IPS-18a (cell line): ENCODE results near the gene SIX5.

Experiments
- H3K27ac ChIP-seq: one replicate; pipeline ENCODE4 v1.5.1; 2013; ENCODE audit warnings: low read length
- H3K27me3 ChIP-seq: one replicate; pipeline ENCODE4 v1.6.1; 2013; ENCODE audit warnings: mild to moderate bottlenecking, low read length; ENCODE audit not compliant: control insufficient read depth, insufficient read depth
- H3K36me3 ChIP-seq: one replicate; pipeline ENCODE4 v1.6.1; 2013; ENCODE audit warnings: low read depth, low read length; ENCODE audit not compliant: control insufficient read depth
- H3K4me1 ChIP-seq: one replicate; pipeline ENCODE4 v1.6.1; 2013; ENCODE audit warnings: low read depth, low read length; ENCODE audit not compliant: control insufficient read depth
- H3K4me3 ChIP-seq: one replicate; pipeline ENCODE4 v1.5.1; 2013; ENCODE audit warnings: low read length
- H3K9ac ChIP-seq: one replicate; pipeline ENCODE4 v1.6.1; 2013; ENCODE audit warnings: mild to moderate bottlenecking, low read length, moderate library complexity
- H3K9me3 ChIP-seq: one replicate; pipeline ENCODE4 v1.6.1; 2013; ENCODE audit warnings: low read depth, low read length; ENCODE audit not compliant: control insufficient read depth

Gene SIX5

GRCh38 chr19:45790942-45791341, 21.9 kb upstream of the SIX5 start:
- Histone ChIP-seq H3K9me3 (no peaks in the 10 kb centered on the region), H3K4me3 (peak overlapping the region; percentile 88), H3K9ac (no peak overlapping the region), H3K27ac (no peak overlapping the region), H3K27me3 (no peaks in the 10 kb centered on the region), H3K4me1 (peaks cover 9% of the 10 kb centered on the region), H3K36me3 (peaks cover 38% of the 10 kb centered on the region)

- H3K9ac ChIP-seq: no peak overlapping the region
- H3K36me3 ChIP-seq: peaks cover 41% of the 10 kb centered on the region
- H3K27me3 ChIP-seq: no peaks in the 10 kb centered on the region
- no peak overlapping the region for H3K4me3 ChIP-seq
- no peaks in the 10 kb centered on the region for H3K9me3 ChIP-seq
- no peak overlapping the region for H3K27ac ChIP-seq
- H3K4me1 ChIP-seq: peaks cover 9% of the 10 kb centered on the region
Measured at GRCh38 chr19:45789035-45789786, 20.2 kb upstream of the SIX5 start.

DNA sequence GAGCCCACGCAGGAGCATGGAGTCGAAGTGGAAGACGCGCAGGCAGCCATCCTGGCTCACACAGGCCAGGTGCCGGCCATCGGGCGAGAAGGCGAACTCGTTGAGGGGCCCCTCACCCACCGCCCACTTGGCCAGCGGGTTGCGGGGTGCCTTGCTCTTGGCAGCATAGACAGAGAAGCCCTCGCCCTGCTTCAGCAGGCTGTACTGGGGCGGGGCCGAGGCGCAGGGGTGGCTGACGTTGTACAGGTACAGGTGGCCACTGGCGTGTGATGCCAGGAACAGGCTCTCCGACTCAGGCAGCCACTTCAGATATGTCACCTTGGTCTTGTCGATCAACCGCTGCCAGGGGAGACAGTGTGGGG, 17.5 kb upstream of the SIX5 start:
- H3K9ac ChIP-seq: no peak overlapping the region
- peaks cover 41% of the 10 kb centered on the region for H3K36me3 ChIP-seq
- no peaks in the 10 kb centered on the region for H3K4me1 ChIP-seq
- H3K27me3 ChIP-seq: no peaks in the 10 kb centered on the region
- H3K9me3 ChIP-seq: no peaks in the 10 kb centered on the region
- H3K4me3 ChIP-seq: no peak overlapping the region
- H3K27ac ChIP-seq: no peak overlapping the region

GRCh38 chr19:45785781-45786532, 16.9 kb upstream of the SIX5 start:
- H3K4me3 ChIP-seq: no peak overlapping the region
- no peak overlapping the region for H3K9ac ChIP-seq
- peaks cover 41% of the 10 kb centered on the region for H3K36me3 ChIP-seq
- H3K27ac ChIP-seq: no peak overlapping the region
- no peaks in the 10 kb centered on the region for H3K27me3 ChIP-seq
- no peaks in the 10 kb centered on the region for H3K4me1 ChIP-seq
- no peaks in the 10 kb centered on the region for H3K9me3 ChIP-seq

GRCh38 chr19:45785097-45785496, 16.0 kb upstream of the SIX5 start:
- H3K4me1 ChIP-seq: peaks cover 4% of the 10 kb centered on the region

DNA sequence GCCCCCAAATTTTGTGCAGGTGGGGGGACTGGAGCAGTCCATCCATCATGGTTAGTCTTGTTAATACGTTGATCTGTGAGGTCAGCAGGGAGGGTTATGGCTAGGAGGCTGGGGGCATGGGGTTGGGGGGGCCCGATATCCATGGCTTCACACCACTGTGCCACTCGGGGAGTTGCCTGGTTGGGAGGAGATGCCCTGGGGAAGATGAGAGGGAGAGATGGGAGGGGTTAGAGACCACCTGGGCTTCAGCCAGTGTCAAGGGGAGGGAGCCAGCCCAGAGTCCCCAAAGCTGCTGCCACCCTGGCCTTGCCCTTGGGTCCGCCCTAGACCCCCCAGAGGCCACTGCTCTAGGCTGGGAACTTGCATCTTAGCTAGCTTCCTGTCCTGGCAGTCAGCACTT, 15.0 kb upstream of the SIX5 start:
- peaks cover 9% of the 10 kb centered on the region for H3K4me1 ChIP-seq
- no peaks in the 10 kb centered on the region for H3K9me3 ChIP-seq
- H3K4me3 ChIP-seq: no peak overlapping the region
- peaks cover 10% of the 10 kb centered on the region for H3K27me3 ChIP-seq
- H3K27ac ChIP-seq: no peak overlapping the region
- H3K9ac ChIP-seq: no peak overlapping the region
- H3K36me3 ChIP-seq: peaks cover 31% of the 10 kb centered on the region

More at GRCh38 chr19:45785097-45785496, 16.0 kb upstream of the SIX5 start:
- Histone ChIP-seq H3K27ac (no peak overlapping the region), H3K36me3 (peaks cover 36% of the 10 kb centered on the region), H3K9ac (no peak overlapping the region), H3K27me3 (peaks cover 5% of the 10 kb centered on the region), H3K9me3 (no peaks in the 10 kb centered on the region), H3K4me3 (no peak overlapping the region)

- Histone ChIP-seq H3K36me3 (peaks cover 21% of the 10 kb centered on the region), H3K9me3 (no peaks in the 10 kb centered on the region), H3K4me3 (no peak overlapping the region), H3K27me3 (peaks cover 10% of the 10 kb centered on the region), H3K9ac (no peak overlapping the region), H3K4me1 (peaks cover 14% of the 10 kb centered on the region), H3K27ac (no peak overlapping the region)
Measured at GRCh38 chr19:45782820-45783785, 14.1 kb upstream of the SIX5 start.

GRCh38 chr19:45782162-45782691, 13.2 kb upstream of the SIX5 start, which contains the start of gene DMPK:
DMPK (minus strand) TSS chr19:45782490; CDS start chr19:45782352, 138 bp downstream.
- peaks cover 14% of the 10 kb centered on the region for H3K4me1 ChIP-seq
- H3K36me3 ChIP-seq: peaks cover 20% of the 10 kb centered on the region
- no peak within 1 kb of the TSS for H3K4me3 ChIP-seq
- no peak within 1 kb of the TSS for H3K9ac ChIP-seq
- no peak within 1 kb of the TSS for H3K27ac ChIP-seq
- peaks cover 10% of the 10 kb centered on the region for H3K27me3 ChIP-seq
- H3K9me3 ChIP-seq: no peaks in the 10 kb centered on the region

DNA sequence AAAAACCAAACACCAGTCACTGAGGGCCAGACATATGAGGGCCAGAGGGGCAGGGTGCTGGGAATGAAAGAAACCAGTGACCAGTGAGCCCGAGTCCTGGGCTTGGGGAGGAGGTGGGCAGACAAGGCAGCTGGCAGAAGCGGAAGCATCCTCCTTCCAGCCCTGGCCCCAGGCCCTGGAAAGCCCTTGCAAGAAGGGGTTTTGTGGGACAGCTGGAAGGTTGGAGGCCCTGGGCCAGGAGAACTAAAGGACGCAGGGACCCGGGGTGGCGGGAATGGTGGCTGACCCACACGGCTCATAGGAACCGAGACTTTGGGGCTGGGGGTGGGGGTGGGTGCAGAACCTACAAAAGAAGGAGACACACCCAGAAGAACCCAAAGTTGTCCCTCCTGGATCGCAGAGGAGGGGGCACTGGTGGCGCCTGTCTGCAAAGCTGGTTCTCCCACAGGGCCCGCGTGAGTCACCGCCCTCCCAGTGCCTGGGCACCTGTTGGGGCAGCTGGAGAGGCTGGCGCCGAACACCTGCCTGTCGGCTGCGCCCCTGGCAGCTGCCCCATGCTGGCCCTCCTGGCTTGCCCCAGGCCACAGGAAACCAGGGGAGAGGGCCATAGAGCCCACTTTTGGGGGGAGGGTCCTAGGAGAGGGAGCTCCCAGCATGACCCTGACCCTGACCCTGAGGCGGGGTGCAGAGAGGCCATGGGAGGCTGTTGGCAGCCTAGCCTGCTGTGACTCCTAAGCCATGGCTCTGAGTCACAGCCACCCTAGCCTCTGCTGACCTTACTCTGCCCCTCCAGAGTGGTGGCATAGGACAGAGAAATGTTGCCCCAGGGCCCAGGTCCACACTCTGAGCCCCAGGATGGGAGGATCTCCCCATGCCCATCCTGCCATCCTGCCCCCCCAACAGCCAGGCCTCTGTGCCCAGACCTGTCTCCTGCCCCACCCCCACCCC, 12.4 kb upstream of the SIX5 start:
- no peaks in the 10 kb centered on the region for H3K9me3 ChIP-seq
- no peak overlapping the region for H3K27ac ChIP-seq
- no peak overlapping the region for H3K4me3 ChIP-seq
- peaks cover 13% of the 10 kb centered on the region for H3K36me3 ChIP-seq
- peaks cover 14% of the 10 kb centered on the region for H3K4me1 ChIP-seq
- H3K27me3 ChIP-seq: peaks cover 10% of the 10 kb centered on the region
- no peak overlapping the region for H3K9ac ChIP-seq

DNA sequence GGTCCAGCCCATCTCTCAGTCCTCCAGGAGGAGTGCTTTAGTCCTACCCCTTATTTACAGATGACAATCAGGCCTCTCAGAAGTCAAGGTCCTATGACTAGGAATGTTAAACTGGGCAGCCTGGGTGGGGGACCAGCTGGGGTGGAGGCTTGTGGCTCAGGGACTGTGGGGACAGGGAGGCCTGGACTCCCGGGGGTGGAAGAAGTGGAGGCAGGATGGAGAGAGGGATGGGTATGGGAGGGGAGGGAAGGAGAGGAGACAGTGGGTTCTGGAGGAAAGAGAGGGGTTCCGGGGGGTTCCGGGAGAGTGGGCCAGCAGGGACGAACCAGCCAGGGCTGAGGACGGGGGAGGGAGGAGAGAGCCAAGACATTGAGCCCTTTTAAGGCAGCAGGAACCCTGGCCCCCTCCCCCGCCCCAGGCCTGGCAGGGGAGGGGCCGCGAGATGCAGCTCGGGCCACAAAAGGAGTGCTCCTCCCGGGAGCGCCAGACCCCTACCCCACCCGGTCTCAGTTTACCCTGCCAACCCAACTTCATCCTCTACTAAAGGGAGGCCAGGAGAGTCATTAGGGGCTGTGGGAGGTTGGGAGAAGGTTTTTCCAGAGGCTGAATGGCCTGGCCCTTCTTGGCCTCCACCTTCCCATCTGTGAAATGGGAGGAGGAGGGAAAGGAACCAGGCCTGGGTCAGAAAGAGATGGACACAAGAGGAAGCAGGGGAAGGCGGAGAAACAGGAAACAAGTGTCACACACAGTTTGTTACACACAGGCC, 11.6 kb upstream of the SIX5 start:
- Histone ChIP-seq H3K4me3 (no peak overlapping the region), H3K27me3 (peaks cover 10% of the 10 kb centered on the region), H3K27ac (no peak overlapping the region), H3K9me3 (no peaks in the 10 kb centered on the region), H3K9ac (no peak overlapping the region), H3K4me1 (peaks cover 14% of the 10 kb centered on the region), H3K36me3 (peaks cover 8% of the 10 kb centered on the region)
